ENCODE data around the gene AP1S3.

GRCh38 chr2:223747392-223748042 is 89.9 kb downstream of the AP1S3 start:
- TF ChIP-seq POLR2AphosphoS5 (IDR thresholded peaks at IDR 0.05; ENCODE audit: low read depth, low read length) (no peak), REST (IDR thresholded peaks at IDR 0.05; ENCODE audit: insufficient read depth in 1 of 2, low read depth in 2 of 2, low read length in 2 of 2) (no peak)

Measured in PFSK-1 (cell line).